ENCODE data around the gene C20orf202.

DNA sequence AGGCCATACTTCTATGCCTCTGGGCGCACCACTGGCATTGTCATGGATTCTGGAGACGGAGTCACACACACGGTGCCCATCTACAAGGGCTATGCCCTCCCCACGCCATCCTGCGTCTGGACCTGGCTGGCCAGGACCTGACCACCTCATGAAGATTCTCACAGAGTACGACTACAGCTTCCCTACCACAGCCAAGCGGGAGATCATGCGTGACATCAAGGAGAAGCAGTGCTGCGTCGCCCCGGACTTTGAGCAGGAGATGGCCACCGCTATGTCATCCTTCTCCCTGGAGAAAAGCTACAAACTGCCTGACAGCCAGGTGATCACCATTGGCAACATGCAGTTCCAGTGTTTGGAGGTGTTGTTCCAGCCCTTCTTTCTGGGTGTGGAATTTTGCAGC is 42.3 kb upstream of the C20orf202 start:
- TF ChIP-seq, protein P1, sequence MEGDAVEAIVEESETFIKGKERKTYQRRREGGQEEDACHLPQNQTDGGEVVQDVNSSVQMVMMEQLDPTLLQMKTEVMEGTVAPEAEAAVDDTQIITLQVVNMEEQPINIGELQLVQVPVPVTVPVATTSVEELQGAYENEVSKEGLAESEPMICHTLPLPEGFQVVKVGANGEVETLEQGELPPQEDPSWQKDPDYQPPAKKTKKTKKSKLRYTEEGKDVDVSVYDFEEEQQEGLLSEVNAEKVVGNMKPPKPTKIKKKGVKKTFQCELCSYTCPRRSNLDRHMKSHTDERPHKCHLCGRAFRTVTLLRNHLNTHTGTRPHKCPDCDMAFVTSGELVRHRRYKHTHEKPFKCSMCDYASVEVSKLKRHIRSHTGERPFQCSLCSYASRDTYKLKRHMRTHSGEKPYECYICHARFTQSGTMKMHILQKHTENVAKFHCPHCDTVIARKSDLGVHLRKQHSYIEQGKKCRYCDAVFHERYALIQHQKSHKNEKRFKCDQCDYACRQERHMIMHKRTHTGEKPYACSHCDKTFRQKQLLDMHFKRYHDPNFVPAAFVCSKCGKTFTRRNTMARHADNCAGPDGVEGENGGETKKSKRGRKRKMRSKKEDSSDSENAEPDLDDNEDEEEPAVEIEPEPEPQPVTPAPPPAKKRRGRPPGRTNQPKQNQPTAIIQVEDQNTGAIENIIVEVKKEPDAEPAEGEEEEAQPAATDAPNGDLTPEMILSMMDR (IDR thresholded peaks at IDR 0.05; ENCODE audit: low read length): no peak
- TF ChIP-seq EZH2 (IDR thresholded peaks at IDR 0.05; ENCODE audit: borderline replicate concordance, low read length): no peak
